Measurements from ENCODE around the gene CABP2.
"Not testable (repeated sequence)": the region's sequence is repeated elsewhere in the genome, so short reads cannot be mapped to it uniquely, and the experiment has no call there.

CABP2 gene

DNA sequence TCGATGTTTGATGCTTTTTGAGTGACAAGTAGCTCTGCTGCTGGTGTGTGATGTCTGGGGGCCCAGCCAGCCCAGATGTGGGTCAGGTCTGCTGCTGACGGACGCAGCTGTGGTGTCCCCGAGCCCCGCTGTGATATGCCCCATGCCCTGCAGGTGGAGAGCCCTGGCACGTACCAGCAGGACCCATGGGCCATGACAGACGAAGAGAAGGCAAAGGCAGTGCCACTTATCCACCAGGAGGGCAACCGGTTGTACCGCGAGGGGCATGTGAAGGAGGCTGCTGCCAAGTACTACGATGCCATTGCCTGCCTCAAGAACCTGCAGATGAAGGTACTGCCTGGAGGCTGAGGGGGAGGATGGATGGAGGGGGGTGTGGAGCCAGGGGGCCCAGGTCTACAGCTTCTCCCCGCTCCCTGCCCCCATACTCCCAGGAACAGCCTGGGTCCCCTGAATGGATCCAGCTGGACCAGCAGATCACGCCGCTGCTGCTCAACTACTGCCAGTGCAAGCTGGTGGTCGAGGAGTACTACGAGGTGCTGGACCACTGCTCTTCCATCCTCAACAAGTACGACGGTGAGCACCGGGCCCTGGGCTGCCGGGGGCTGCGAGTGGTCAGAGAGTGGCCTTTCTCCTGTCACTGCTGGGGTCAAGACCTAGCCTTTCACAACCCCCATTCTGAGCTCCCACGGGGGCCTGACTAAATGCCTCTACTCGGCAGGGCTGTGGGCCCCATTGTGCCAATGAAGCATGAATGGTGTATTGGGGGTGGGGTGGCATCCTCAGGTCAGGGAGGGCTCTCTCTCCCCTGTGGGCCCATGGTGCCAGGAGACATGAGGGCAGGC is 33.1 kb downstream of the CABP2 start:
- H3K4me2 ChIP-seq (ENCODE audit: low read length): no peak overlapping the region
- no peak overlapping the region for H3K9ac ChIP-seq (ENCODE audit: low read length)
- DNase-seq: no peak
- H3K4ac ChIP-seq (ENCODE audit: low read depth, low read length): no peak overlapping the region
- no peak overlapping the region for H3K14ac ChIP-seq (ENCODE audit: low read length)
- no peak overlapping the region for H2BK120ac ChIP-seq (ENCODE audit: insufficient read depth, low read length, poor library complexity)
- no peaks in the 10 kb centered on the region for H3K79me1 ChIP-seq (ENCODE audit: low read length)
- no peak overlapping the region for H2BK5ac ChIP-seq (ENCODE audit: low read depth, low read length, poor library complexity)
- H3K27me3 ChIP-seq (ENCODE audit: insufficient read depth, low read length): no peaks in the 10 kb centered on the region
- no peak overlapping the region for H3K18ac ChIP-seq (ENCODE audit: low read length)
- H3K27ac ChIP-seq (ENCODE audit: low read depth, low read length): no peak overlapping the region
- no peak overlapping the region for H2AFZ ChIP-seq (ENCODE audit: insufficient read depth, low read length, poor library complexity)
- H3K36me3 ChIP-seq (ENCODE audit: control insufficient read depth in 1 of 2, insufficient read depth in 2 of 2, low read length in 2 of 2): peaks cover 65 to 67% of the 10 kb centered on the region in 2 experiments
- H2AK5ac ChIP-seq (ENCODE audit: low read length): no peak overlapping the region
- H4K12ac ChIP-seq (ENCODE audit: low read depth, low read length): no peak overlapping the region
- H3K23ac ChIP-seq (ENCODE audit: low read length): no peak overlapping the region
- WGBS (ENCODE audit: extremely low coverage, insufficient coverage, insufficient read length): no CpG with 5 or more reads among the region's 23 CpGs
- H3K4me3 ChIP-seq (ENCODE audit: low read depth, low read length): no peak overlapping the region
- H4K8ac ChIP-seq (ENCODE audit: low read depth, low read length): no peak overlapping the region
- no peak overlapping the region for H2BK12ac ChIP-seq (ENCODE audit: low read length)
- H3K9me3 ChIP-seq (ENCODE audit: insufficient read depth, low read depth, low read length): no peaks in the 10 kb centered on the region
- no peak overlapping the region for H4K91ac ChIP-seq (ENCODE audit: low read depth, low read length)
- H3K79me2 ChIP-seq (ENCODE audit: control insufficient read depth, insufficient read depth, low read length, poor library complexity): no peaks in the 10 kb centered on the region
- H3K4me1 ChIP-seq (ENCODE audit: control insufficient read depth in 1 of 2, insufficient read depth in 2 of 2, low read length in 2 of 2): no peaks in the 10 kb centered on the region

- no peaks in the 10 kb centered on the region for H3K4me1 ChIP-seq (ENCODE audit: control insufficient read depth in 1 of 2, insufficient read depth in 2 of 2, low read length in 2 of 2)
- H3K27me3 ChIP-seq (ENCODE audit: insufficient read depth, low read length): no peaks in the 10 kb centered on the region
- no peak overlapping the region for H3K4me3 ChIP-seq (ENCODE audit: low read depth, low read length)
- H3K9me3 ChIP-seq (ENCODE audit: insufficient read depth, low read depth, low read length): no peaks in the 10 kb centered on the region
- no peak overlapping the region for H3K14ac ChIP-seq (ENCODE audit: low read length)
- peaks cover 58 to 60% of the 10 kb centered on the region in 2 experiments for H3K36me3 ChIP-seq (ENCODE audit: control insufficient read depth in 1 of 2, insufficient read depth in 2 of 2, low read length in 2 of 2)
- H2AK5ac ChIP-seq (ENCODE audit: low read length): no peak overlapping the region
- no peak overlapping the region for H3K27ac ChIP-seq (ENCODE audit: low read depth, low read length)
- no peak overlapping the region for H2BK5ac ChIP-seq (ENCODE audit: low read depth, low read length, poor library complexity)
- H3K23ac ChIP-seq (ENCODE audit: low read length): no peak overlapping the region
- H3K18ac ChIP-seq (ENCODE audit: low read length): no peak overlapping the region
- no CpG with 5 or more reads among the region's 25 CpGs for WGBS (ENCODE audit: extremely low coverage, insufficient coverage, insufficient read length)
- peak overlapping the region; percentile 16 for H4K12ac ChIP-seq (ENCODE audit: low read depth, low read length)
- no peak overlapping the region for H3K9ac ChIP-seq (ENCODE audit: low read length)
- no peak overlapping the region for H2BK120ac ChIP-seq (ENCODE audit: insufficient read depth, low read length, poor library complexity)
- no peak overlapping the region for H3K4ac ChIP-seq (ENCODE audit: low read depth, low read length)
- H4K91ac ChIP-seq (ENCODE audit: low read depth, low read length): no peak overlapping the region
- H4K8ac ChIP-seq (ENCODE audit: low read depth, low read length): no peak overlapping the region
- no peak overlapping the region for H2AFZ ChIP-seq (ENCODE audit: insufficient read depth, low read length, poor library complexity)
- no peaks in the 10 kb centered on the region for H3K79me2 ChIP-seq (ENCODE audit: control insufficient read depth, insufficient read depth, low read length, poor library complexity)
- no peaks in the 10 kb centered on the region for H3K79me1 ChIP-seq (ENCODE audit: low read length)
- no peak overlapping the region for H3K4me2 ChIP-seq (ENCODE audit: low read length)
- DNase-seq: no peak
- no peak overlapping the region for H2BK12ac ChIP-seq (ENCODE audit: low read length)
These were observed 33.9 kb downstream of the CABP2 start for GRCh38 chr11:67489203-67489884.

DNA sequence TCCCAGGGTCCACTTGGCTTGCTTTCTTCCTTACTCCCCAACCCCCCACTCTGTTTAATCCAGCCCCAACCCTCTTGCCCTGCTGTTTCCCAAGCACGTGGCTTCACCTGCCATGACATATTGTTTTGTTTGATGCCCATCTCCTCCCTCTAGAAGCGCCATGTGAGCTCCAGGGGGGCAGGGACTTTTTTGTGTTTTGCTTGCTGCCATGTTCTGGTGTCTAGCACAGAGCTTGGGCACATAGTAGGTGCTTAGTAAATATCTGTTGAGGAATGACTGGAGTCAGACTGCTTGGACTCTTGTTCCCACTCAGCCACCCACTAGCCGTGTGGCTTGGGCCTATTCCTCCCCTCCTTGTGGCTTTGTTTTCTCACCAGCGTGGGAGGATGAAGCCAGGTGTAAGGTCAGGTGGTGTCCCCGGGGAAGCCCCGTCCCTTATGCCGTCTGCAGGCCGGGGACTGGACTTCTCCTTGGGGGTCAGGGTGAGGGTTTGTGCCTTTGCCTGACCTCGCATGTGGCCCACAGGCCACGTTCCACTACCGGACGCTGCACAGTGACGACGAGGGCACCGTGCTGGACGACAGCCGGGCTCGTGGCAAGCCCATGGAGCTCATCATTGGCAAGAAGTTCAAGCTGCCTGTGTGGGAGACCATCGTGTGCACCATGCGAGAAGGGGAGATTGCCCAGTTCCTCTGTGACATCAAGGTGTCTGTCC is 36.6 kb downstream of the CABP2 start:
- Histone ChIP-seq H3K79me2 (ENCODE audit: control insufficient read depth, insufficient read depth, low read length, poor library complexity) (peaks cover 2% of the 10 kb centered on the region), H2BK12ac (ENCODE audit: low read length) (no peak overlapping the region), H3K36me3 (ENCODE audit: control insufficient read depth in 1 of 2, insufficient read depth in 2 of 2, low read length in 2 of 2) (peaks cover 31 to 33% of the 10 kb centered on the region in 2 experiments), H3K27ac (ENCODE audit: low read depth, low read length) (no peak overlapping the region), H2AFZ (ENCODE audit: insufficient read depth, low read length, poor library complexity) (no peak overlapping the region), H3K18ac (ENCODE audit: low read length) (no peak overlapping the region), H3K9me3 (ENCODE audit: insufficient read depth, low read depth, low read length) (peaks cover 2% of the 10 kb centered on the region), H3K27me3 (ENCODE audit: insufficient read depth, low read length) (no peaks in the 10 kb centered on the region), H3K4me3 (ENCODE audit: low read depth, low read length) (no peak overlapping the region), H2BK5ac (ENCODE audit: low read depth, low read length, poor library complexity) (no peak overlapping the region), H4K12ac (ENCODE audit: low read depth, low read length) (no peak overlapping the region), H3K4me1 (ENCODE audit: control insufficient read depth in 1 of 2, insufficient read depth in 2 of 2, low read length in 2 of 2) (peaks cover 6 to 11% of the 10 kb centered on the region in 2 experiments), H3K23ac (ENCODE audit: low read length) (peak overlapping the region; percentile 34), H2BK120ac (ENCODE audit: insufficient read depth, low read length, poor library complexity) (no peak overlapping the region), H4K91ac (ENCODE audit: low read depth, low read length) (no peak overlapping the region), H4K8ac (ENCODE audit: low read depth, low read length) (no peak overlapping the region), H3K79me1 (ENCODE audit: low read length) (peaks cover 8% of the 10 kb centered on the region), H3K4me2 (ENCODE audit: low read length) (no peak overlapping the region), H2AK5ac (ENCODE audit: low read length) (no peak overlapping the region), H3K14ac (ENCODE audit: low read length) (no peak overlapping the region), H3K9ac (ENCODE audit: low read length) (no peak overlapping the region), H3K4ac (ENCODE audit: low read depth, low read length) (no peak overlapping the region)
- WGBS (ENCODE audit: extremely low coverage, insufficient coverage, insufficient read length): no CpG with 5 or more reads among the region's 20 CpGs
- no peak for DNase-seq

DNA sequence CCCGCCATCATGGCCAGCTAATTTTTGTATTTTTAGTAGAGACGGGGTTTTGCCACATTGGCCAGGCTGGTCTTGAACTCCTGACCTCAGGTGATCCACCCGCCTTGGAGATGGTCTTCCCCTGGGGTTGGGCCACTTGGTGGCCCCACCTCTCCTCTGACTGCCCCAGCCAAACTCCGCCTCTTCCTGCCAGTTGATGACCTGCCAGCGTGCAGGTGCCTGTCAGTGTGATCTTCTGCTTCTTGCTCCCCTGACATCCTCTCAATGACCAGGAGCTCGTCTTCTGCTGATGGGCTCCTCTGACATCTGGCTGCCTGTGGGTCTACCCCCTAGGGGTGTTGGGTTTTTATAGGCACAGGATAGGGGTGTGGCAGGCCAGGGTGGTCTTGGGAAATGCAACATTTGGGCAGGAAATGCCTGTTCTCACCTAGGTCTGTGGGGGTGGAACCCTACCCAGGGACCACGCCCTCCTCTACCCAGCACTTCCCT is 37.3 kb downstream of the CABP2 start:
- not testable (repeated sequence) for H2BK12ac ChIP-seq (ENCODE audit: low read length); H3K27ac ChIP-seq (ENCODE audit: low read depth, low read length); H3K79me1 ChIP-seq (ENCODE audit: low read length); H3K4me3 ChIP-seq (ENCODE audit: low read depth, low read length); H2BK5ac ChIP-seq (ENCODE audit: low read depth, low read length, poor library complexity); H4K8ac ChIP-seq (ENCODE audit: low read depth, low read length); H4K12ac ChIP-seq (ENCODE audit: low read depth, low read length); H3K27me3 ChIP-seq (ENCODE audit: insufficient read depth, low read length); H3K9me3 ChIP-seq (ENCODE audit: insufficient read depth, low read depth, low read length); H3K9ac ChIP-seq (ENCODE audit: low read length); H3K4me2 ChIP-seq (ENCODE audit: low read length); DNase-seq; H3K14ac ChIP-seq (ENCODE audit: low read length); H3K18ac ChIP-seq (ENCODE audit: low read length); H3K79me2 ChIP-seq (ENCODE audit: control insufficient read depth, insufficient read depth, low read length, poor library complexity); H2BK120ac ChIP-seq (ENCODE audit: insufficient read depth, low read length, poor library complexity); H2AFZ ChIP-seq (ENCODE audit: insufficient read depth, low read length, poor library complexity); H4K91ac ChIP-seq (ENCODE audit: low read depth, low read length); H2AK5ac ChIP-seq (ENCODE audit: low read length); H3K23ac ChIP-seq (ENCODE audit: low read length); H3K4ac ChIP-seq (ENCODE audit: low read depth, low read length)
- no CpG with 5 or more reads among the region's 7 CpGs for WGBS (ENCODE audit: extremely low coverage, insufficient coverage, insufficient read length)
- H3K4me1 ChIP-seq (ENCODE audit: control insufficient read depth in 1 of 2, insufficient read depth in 2 of 2, low read length in 2 of 2): peaks cover 6 to 11% of the 10 kb centered on the region in 2 experiments
- H3K36me3 ChIP-seq (ENCODE audit: control insufficient read depth in 1 of 2, insufficient read depth in 2 of 2, low read length in 2 of 2): peaks cover 24 to 26% of the 10 kb centered on the region in 2 experiments

All from trophoblast cell (in vitro differentiated cells and primary cell).